ENCODE data around the gene RRM1.

The RRM1 gene

DNA sequence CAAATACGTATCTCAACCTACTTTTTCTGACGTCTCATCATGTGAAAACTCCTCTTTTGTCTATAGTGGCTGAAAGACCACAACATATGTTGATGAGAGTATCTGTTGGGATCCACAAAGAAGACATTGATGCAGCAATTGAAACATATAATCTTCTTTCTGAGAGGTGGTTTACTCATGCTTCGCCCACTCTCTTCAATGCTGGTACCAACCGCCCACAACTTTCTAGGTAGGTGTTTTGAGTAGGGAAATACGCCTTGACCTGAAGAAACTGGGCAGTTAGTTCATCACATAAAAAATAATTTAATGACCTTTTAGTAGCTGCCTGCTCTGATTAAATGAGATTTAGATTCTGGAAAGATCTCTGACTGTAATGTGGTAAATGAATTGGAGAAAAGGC lies 17.2 kb downstream of the RRM1 start:
- TF ChIP-seq FOXM1 (IDR thresholded peaks at IDR 0.05; ENCODE audit: borderline replicate concordance, low read depth) (no peak), EP300 (IDR thresholded peaks at IDR 0.05; ENCODE audit: borderline replicate concordance) (no peak), YY1 (IDR thresholded peaks at IDR 0.05; ENCODE audit: low read depth) (no peak), RAD21 (IDR thresholded peaks at IDR 0.05; ENCODE audit: low read depth) (no peak), CEBPB (IDR thresholded peaks at IDR 0.05) (no peak), CREB1 (IDR thresholded peaks at IDR 0.05; ENCODE audit: low read depth) (no peak), ZBTB7A (IDR thresholded peaks at IDR 0.05; ENCODE audit: low read depth) (no peak)
- TF ChIP-seq, protein P1, sequence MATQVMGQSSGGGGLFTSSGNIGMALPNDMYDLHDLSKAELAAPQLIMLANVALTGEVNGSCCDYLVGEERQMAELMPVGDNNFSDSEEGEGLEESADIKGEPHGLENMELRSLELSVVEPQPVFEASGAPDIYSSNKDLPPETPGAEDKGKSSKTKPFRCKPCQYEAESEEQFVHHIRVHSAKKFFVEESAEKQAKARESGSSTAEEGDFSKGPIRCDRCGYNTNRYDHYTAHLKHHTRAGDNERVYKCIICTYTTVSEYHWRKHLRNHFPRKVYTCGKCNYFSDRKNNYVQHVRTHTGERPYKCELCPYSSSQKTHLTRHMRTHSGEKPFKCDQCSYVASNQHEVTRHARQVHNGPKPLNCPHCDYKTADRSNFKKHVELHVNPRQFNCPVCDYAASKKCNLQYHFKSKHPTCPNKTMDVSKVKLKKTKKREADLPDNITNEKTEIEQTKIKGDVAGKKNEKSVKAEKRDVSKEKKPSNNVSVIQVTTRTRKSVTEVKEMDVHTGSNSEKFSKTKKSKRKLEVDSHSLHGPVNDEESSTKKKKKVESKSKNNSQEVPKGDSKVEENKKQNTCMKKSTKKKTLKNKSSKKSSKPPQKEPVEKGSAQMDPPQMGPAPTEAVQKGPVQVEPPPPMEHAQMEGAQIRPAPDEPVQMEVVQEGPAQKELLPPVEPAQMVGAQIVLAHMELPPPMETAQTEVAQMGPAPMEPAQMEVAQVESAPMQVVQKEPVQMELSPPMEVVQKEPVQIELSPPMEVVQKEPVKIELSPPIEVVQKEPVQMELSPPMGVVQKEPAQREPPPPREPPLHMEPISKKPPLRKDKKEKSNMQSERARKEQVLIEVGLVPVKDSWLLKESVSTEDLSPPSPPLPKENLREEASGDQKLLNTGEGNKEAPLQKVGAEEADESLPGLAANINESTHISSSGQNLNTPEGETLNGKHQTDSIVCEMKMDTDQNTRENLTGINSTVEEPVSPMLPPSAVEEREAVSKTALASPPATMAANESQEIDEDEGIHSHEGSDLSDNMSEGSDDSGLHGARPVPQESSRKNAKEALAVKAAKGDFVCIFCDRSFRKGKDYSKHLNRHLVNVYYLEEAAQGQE (IDR thresholded peaks at IDR 0.05; ENCODE audit: low read depth), result no peak
- TF ChIP-seq, protein P2, sequence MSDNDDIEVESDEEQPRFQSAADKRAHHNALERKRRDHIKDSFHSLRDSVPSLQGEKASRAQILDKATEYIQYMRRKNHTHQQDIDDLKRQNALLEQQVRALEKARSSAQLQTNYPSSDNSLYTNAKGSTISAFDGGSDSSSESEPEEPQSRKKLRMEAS (IDR thresholded peaks at IDR 0.05), result no peak
- TF ChIP-seq, protein P3, sequence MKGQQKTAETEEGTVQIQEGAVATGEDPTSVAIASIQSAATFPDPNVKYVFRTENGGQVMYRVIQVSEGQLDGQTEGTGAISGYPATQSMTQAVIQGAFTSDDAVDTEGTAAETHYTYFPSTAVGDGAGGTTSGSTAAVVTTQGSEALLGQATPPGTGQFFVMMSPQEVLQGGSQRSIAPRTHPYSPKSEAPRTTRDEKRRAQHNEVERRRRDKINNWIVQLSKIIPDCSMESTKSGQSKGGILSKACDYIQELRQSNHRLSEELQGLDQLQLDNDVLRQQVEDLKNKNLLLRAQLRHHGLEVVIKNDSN (IDR thresholded peaks at IDR 0.05), result no peak

DNA sequence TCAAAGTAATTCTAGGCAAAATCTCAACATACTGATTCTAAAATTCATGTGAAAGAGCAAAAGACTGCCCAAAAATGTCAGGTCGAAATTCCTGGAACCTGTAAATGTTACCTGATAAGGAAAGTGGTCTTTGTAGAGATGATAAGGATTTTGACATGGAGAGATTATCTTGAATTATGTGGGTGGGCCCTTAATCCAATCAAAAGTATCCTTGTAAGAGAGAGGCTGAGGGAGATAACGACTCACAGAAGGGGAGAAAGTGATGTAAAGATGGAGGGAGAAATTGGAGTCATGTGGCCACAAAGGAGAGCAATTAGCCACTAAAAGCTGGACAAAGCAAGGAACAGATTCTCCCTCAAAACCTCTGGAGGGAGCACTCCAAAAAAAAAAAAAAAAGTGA lies 20.5 kb downstream of the RRM1 start:
- no peak for TF ChIP-seq ZBTB7A (IDR thresholded peaks at IDR 0.05; ENCODE audit: low read depth)

DNA sequence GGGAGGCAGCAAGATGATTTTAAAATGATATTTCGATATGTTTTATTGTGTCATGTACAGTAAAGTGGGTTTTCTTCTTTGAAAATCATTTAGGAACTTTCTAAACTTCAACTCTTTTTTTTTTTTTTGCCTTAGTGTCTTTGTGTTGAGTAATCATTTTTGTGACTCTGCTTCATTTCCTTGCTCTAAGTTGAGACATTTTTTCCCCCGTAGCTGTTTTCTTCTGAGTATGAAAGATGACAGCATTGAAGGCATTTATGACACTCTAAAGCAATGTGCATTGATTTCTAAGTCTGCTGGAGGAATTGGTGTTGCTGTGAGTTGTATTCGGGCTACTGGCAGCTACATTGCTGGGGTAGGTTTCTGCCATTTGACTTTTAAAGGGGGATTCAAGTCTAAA lies 23.5 kb downstream of the RRM1 start:
- TF ChIP-seq ZBTB7A (IDR thresholded peaks at IDR 0.05; ENCODE audit: low read depth) (no peak), CEBPB (IDR thresholded peaks at IDR 0.05) (no peak), TCF12 (IDR thresholded peaks at IDR 0.05; ENCODE audit: low read depth) (no peak), FOXM1 (IDR thresholded peaks at IDR 0.05; ENCODE audit: borderline replicate concordance, low read depth) (no peak), EGR1 (IDR thresholded peaks at IDR 0.05) (no peak), YY1 (IDR thresholded peaks at IDR 0.05; ENCODE audit: low read depth) (no peak), TEAD4 (IDR thresholded peaks at IDR 0.05) (no peak), TAF1 (IDR thresholded peaks at IDR 0.05; ENCODE audit: low read depth) (no peak), RAD21 (IDR thresholded peaks at IDR 0.05; ENCODE audit: low read depth) (no peak), EP300 (IDR thresholded peaks at IDR 0.05; ENCODE audit: borderline replicate concordance) (no peak), NFIC (IDR thresholded peaks at IDR 0.05) (no peak), CREB1 (IDR thresholded peaks at IDR 0.05; ENCODE audit: low read depth) (no peak)
- TF ChIP-seq, protein P2 (IDR thresholded peaks at IDR 0.05), result no peak
- TF ChIP-seq, protein P1 (IDR thresholded peaks at IDR 0.05; ENCODE audit: low read depth), result no peak
- TF ChIP-seq, protein P3 (IDR thresholded peaks at IDR 0.05), result no peak

DNA sequence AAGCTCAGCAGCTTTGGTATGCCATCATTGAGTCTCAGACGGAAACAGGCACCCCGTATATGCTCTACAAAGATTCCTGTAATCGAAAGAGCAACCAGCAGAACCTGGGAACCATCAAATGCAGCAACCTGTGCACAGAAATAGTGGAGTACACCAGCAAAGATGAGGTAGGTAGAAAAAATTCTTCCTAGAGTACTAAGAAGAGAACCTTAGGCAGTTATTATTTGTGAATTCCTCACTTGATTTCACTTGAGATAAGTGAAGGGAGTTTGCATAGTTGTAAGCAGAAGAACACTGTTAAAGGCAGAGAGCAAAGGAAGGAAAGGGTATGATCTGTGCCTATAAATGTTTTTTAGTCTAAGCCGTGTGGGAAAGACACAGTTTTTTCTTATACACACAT lies 28.6 kb downstream of the RRM1 start:
- no peak for TF ChIP-seq RAD21 (IDR thresholded peaks at IDR 0.05; ENCODE audit: low read depth)
- no peak for TF ChIP-seq EP300 (IDR thresholded peaks at IDR 0.05; ENCODE audit: borderline replicate concordance)
- TF ChIP-seq NFIC (IDR thresholded peaks at IDR 0.05), result no peak
- TF ChIP-seq, protein P1 (IDR thresholded peaks at IDR 0.05; ENCODE audit: low read depth), result no peak
- TF ChIP-seq, protein P2 (IDR thresholded peaks at IDR 0.05), result no peak
- TF ChIP-seq TEAD4 (IDR thresholded peaks at IDR 0.05), result no peak
- TF ChIP-seq ZBTB7A (IDR thresholded peaks at IDR 0.05; ENCODE audit: low read depth), result no peak
- no peak for TF ChIP-seq CEBPB (IDR thresholded peaks at IDR 0.05)
- TF ChIP-seq, protein P3 (IDR thresholded peaks at IDR 0.05), result no peak
- TF ChIP-seq TCF12 (IDR thresholded peaks at IDR 0.05; ENCODE audit: low read depth), result no peak
- no peak for TF ChIP-seq EGR1 (IDR thresholded peaks at IDR 0.05)
- TF ChIP-seq TAF1 (IDR thresholded peaks at IDR 0.05; ENCODE audit: low read depth), result no peak
- no peak for TF ChIP-seq FOXM1 (IDR thresholded peaks at IDR 0.05; ENCODE audit: borderline replicate concordance, low read depth)
- no peak for TF ChIP-seq YY1 (IDR thresholded peaks at IDR 0.05; ENCODE audit: low read depth)
- no peak for TF ChIP-seq CREB1 (IDR thresholded peaks at IDR 0.05; ENCODE audit: low read depth)
